ENCODE results near the gene EPHB1.

GRCh38 chr3:134791992-134792391 lies 3.1 kb upstream of the EPHB1 start:
- TF ChIP-seq POLR2A (IDR thresholded peaks at IDR 0.05) (no peak), CTCF (IDR thresholded peaks at IDR 0.05 in 4 of 5, conservative IDR thresholded peaks at IDR 0.05 in 1 of 5) (no peak)
